H1 (cell line): ENCODE measurements around the gene RNU6-1. TPM values are rescaled to one million over a fixed set of nuclear protein-coding genes. Genes with fewer than 3 reads are reported as not detected.
A peak's percentile ranks its signal among the peaks of the same experiment; 100 is the strongest.

Experiments
- BACH1 ChIP-seq: IDR thresholded peaks from 2 replicates; pipeline ENCODE4 v1.6.1; 2012; ENCODE audit warnings: low read length, improper control_type of control experiment
- CBX8 ChIP-seq: fragments of 300-800, 300-1000 bp; sonication (generic); IDR thresholded peaks from 2 replicates; pipeline ENCODE4 v1.7.1; 2016; ENCODE audit warnings: low read depth, low read length, borderline replicate concordance
- EZH2 ChIP-seq: fragments of 200-600 bp; sonication (generic); IDR thresholded peaks from 2 replicates; pipeline ENCODE4 v1.7.1; 2012; ENCODE audit warnings: low read depth, mild to moderate bottlenecking, moderate library complexity, low read length, inconsistent platforms; ENCODE audit not compliant: severe bottlenecking
- PHF8 ChIP-seq: fragments of 200-600 bp; sonication (generic); conservative IDR thresholded peaks from 2 replicates; pipeline ENCODE4 v1.7.1; 2012; ENCODE audit warnings: low read depth, mild to moderate bottlenecking, inconsistent platforms, low read length, moderate library complexity
- RAD21 ChIP-seq, 2 experiments: IDR thresholded peaks in 1 of 2; conservative IDR thresholded peaks in 1 of 2; 2 replicates each; pipeline ENCODE4 v1.6.1; 2011; ENCODE audit warnings: low read depth in 2 of 2, low read length in 2 of 2, improper control_type of control experiment in 1 of 2, inconsistent platforms in 1 of 2, mild to moderate bottlenecking in 1 of 2, moderate library complexity in 1 of 2
- SUZ12 ChIP-seq: fragments of 200-600 bp; sonication (generic); IDR thresholded peaks from 2 replicates; pipeline ENCODE4 v1.6.1; 2012; ENCODE audit warnings: mild to moderate bottlenecking, inconsistent platforms, low read length, moderate library complexity, mixed read lengths
- TEAD4 ChIP-seq: IDR thresholded peaks from 2 replicates; pipeline ENCODE4 v1.6.1; 2012; ENCODE audit warnings: low read depth, low read length, inconsistent platforms, mixed read lengths
- polyA plus RNA-seq, 7 experiments: library from polyadenylated mRNA; depleted of rRNA in 3 of 7; stranded (reverse) in 5 of 7; unstranded in 2 of 7; fragments of >200 nt in 5 of 7; fragments of 200-250 nt in 2 of 7; gene quantifications; 1 replicate in 5 of 7; 2 replicates in 1 of 7; 4 replicates in 1 of 7; pipeline versions ENCODE4 v1.2.1 to v1.2.3, GENCODE V29; 2011 to 2013; ENCODE audit warnings: missing spikeins in 2 of 7, mixed read lengths in 2 of 7
- total RNA-seq: library from RNA; stranded (reverse); fragmentation: NEBNext Ultra II Directional; extraction: Animal tissue kit (Norgen Biotek cat#: 25700); gene quantifications from 2 replicates; pipeline ENCODE4 v1.2.1, GENCODE V29; 2021

Gene RNU6-1
- total and polyA plus RNA-seq, 2 of the 8 experiments (the other 6 are each of a cell fraction or from before 2014, with no cell fraction given), result not detected

GRCh38 chr15:67821784-67822440 is 17.9 kb downstream of the RNU6-1 start (continued):
- TF ChIP-seq TEAD4 (no peak), RAD21 (IDR thresholded peaks at IDR 0.05 in 1 of 2, conservative IDR thresholded peaks at IDR 0.05 in 1 of 2; ENCODE audit: low read depth in 2 of 2, low read length in 2 of 2) (no peak), SUZ12 (peak; percentile 66), BACH1 (no peak), EZH2 (peak; percentile 59), PHF8 (no peak), CBX8 (0 out of 2 replicates have a peak, but pooled peaks have one; percentile 24)
